Stimulated activated CD4-positive, alpha-beta T cell treated with anti-CD3 and anti-CD28 coated beads, Interleukin-1b, Interleukin-23, amount 100 ng/mL, for 4 hours (primary cell): ENCODE measurements around the gene MMS19.
A peak's percentile ranks its signal among the peaks of the same experiment; 100 is the strongest.

Source experiments
- DNase-seq, 2 donors: peaks; one replicate each; pipeline ENCODE4 v3.0.0-alpha.2; 2020; ENCODE audit warnings: low read depth in 2 of 2

MMS19 gene

DNA sequence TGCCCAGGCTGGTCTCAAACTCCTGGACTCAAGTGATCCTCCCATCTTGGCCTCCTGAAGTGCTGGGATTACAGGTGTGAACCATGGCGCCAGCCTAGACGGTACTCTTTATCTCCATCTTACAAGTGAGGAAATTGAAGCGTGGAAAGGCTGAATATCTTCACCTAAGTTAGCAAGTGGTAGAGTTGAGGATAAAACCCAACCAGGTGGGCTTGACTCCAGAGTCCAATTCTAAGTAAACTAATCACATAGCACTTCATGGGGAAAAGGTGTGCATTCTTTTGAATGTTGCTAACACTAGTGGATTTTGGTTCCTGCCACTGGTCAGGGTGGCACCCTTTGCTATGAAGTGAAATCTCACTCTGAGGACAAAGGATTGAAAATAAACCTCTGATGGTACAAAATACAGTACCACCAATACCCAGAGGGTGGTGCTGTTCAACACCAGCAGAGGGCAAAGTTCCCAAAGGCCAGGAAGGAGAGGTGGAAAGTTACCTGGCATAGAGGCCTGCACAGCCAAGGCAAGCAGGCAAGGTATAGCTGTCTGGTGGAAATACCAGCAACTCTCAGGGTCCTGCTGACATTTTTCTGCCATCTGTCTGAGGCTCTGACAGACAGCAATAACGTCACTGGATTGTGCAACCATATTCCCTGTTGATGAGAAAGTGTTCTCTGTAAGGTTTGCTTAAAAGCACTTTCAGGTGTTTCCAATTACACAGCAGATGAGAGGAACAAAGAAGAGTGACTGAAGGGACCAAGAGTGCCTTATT is 34.7 kb downstream of the MMS19 start:
- peak in 1 of 2 donors; percentile 22 for DNase-seq

DNA sequence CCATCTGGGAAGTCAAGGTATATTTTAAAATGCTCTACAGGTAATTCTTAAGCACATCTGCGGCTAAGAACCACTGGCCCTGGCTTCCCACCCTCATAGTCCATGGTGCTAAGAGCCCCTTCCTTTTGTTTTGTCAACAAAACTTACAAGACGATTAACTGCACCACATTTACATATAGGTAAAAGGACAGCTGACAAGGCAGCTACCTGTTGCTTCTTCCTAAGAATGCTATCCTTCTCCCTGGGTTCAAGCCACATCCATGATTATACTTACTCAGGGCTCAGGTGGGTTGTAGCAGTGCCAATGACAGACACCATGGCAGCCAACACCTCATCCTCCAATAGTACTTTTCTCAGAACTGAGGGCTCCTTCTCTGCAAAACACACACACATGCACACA is 35.9 kb downstream of the MMS19 start:
- DNase-seq = no peak

DNA sequence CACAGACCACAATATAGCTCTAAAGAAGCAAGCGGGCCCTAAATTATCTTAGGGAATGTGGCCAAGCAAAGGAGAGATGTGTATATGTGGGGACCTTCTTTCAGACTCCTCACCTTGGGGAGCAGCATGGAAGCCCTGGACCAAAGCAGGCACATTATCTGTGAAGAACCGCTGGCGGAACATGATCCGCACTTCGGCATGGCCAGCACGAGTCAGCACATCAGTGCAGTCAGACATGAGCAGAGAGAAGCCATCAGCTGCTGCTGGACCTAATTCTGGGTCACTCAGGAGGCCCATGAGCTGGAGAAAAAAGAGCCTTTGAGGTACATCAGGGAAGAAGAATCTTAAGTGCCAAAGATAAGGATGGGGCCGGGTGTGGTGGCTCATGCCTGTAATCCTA is 38.3 kb downstream of the MMS19 start:
- DNase-seq = no peak

DNA sequence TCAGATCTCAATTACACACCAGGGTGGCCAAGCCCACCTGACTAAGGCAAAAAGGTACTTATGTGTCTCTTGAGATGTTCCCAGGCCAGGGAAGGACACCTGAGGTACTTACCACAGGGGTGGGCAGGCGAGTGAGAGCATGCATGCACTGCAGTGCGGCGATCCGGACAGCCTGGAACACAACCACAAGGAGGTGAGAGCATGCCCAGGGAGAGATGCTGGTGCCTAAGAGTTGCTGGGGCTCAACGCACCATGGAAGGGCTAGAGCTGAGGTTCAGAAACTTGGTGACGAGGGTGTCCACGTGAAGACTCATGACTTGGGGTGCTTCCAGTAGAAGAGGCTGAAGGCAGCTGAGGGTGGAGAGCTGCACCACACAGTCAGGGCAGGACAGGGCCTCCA is 39.1 kb downstream of the MMS19 start:
- no peak for DNase-seq

DNA sequence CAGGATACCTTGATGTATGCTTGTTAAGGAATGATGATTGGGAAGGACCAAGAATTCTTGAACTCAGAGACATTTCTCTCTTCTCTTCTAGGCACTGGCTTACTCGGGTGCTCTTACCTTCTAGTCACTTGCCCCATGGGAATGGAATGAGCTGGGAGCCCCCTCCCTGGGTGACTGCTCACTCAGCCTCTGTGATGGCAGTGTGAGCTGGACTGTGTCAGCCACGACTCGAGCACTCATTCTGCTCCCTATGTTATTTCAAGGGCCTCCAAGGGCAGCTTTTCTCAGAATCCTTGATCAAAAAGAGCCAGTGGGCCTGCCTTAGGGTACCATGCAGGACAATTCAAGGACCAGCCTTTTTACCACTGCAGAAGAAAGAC is 41.5 kb downstream of the MMS19 start:
- no peak for DNase-seq

DNA sequence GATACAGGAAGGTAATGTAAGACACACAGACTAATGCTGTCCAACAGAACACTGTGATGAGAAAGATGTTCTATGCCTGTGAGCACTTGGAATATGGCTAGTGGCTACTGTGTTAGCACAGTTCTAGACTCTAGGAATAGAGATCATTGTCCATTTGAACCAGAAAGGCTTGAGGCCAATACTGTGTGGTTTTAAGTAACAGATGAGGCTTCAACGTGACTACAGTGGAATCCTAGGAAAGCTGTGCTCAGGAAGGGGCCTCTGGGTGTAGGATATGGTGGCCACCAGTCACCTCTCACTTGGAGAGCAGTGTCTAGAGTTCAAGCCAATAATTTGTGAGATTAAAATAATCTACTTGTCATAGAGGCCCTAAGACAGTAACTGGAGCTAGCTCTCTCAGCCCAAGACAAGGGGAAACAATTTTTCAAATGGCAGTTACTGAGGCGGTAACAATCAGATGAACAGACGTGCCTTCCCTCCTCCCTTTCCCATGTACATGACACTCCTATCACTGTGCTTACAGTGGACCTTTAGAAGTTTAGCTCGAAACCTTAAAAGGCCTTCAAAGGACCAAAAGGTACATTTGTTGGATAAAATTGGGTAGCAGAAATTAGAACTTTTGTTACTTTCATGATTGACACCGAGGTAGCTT is 42.1 kb downstream of the MMS19 start:
- DNase-seq = no peak

DNA sequence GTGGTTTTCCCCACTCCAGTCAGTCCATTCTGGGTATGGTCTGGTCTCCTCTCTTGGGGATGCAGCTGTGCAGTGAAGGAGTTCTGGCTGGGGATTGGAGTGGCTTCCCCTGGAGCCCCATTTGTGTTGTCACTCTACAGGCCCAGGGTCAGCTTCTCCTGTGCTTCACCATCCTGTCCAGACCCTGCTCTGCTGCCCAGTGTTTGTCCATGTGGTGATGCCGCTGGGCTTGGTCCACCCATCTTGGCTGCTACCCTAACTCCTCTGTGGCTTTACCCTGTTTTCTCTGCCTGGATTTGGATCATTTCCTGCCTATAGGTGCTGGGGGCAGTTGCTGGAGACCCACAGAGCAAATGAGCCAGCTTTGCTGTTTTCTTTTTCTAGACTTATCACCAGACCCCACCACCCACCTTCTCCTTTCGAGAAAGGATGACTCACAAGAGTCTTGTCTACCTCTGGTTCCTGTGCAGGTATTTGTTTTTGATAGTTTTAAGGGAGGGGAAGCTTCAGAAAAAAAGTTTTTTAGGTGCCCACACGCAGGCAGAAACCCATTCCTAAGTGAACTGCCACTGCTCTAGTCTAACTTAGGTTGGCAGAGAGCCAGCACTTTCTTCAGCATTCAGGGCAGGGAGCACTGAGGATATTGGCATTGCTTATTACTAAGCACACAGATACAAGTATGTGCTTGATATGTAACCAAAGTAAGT is 43.7 kb downstream of the MMS19 start:
- peak in 1 of 2 donors; percentile 48 for DNase-seq

DNA sequence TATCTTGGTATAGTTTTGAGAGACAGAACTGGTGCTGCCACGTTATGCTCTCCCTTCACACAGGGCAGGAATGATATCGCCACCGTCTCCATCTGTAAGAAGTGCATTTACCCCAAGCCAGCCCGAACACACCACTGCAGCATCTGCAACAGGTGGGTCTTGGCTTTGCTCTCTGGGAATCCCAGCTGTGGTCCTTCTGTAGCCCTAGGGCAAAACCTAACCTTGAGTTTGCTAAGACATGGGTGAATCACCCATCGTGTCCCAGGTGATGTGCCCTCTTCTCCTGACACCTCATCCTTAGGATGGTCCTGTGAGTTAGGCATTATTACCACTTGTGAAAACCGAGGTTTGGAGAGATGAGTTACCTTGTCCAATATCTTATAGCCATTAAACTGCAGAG is 45.9 kb downstream of the MMS19 start:
- no peak for DNase-seq

DNA sequence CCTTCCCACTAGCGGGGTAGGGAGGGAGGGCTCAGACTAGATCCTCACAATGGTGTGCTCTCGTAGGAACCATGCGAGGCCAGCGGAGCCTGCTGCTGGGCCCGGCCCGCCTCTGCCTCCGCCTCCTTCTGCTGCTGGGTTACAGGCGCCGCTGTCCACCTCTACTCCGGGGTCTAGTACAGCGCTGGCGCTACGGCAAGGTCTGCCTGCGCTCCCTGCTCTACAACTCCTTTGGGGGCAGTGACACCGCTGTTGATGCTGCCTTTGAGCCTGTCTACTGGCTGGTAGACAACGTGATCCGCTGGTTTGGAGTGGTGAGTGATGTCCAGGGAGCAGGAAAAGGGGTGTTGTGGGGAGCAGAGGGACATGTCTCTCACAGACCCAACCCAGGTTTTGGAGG is 46.6 kb downstream of the MMS19 start:
- no peak for DNase-seq

DNA sequence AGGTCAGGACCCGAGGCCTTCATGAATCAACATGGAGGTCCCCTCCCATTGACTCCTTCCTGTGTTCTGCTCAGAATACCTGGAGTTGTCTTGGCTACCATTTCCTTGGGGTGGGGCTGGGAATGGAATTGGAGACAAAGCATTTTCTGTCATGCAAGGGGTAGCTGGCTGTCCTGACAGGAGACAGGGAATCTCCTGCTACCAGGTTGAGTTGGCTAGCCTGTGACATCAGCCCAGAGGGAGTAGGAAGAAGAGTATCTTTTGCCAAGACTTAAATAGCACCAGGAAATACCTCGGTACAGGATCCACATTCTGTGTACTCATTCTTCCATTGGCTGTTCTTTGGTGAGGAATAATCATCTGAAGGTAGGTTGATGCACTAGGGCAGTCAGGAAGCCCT is 47.4 kb downstream of the MMS19 start:
- no peak for DNase-seq

DNA sequence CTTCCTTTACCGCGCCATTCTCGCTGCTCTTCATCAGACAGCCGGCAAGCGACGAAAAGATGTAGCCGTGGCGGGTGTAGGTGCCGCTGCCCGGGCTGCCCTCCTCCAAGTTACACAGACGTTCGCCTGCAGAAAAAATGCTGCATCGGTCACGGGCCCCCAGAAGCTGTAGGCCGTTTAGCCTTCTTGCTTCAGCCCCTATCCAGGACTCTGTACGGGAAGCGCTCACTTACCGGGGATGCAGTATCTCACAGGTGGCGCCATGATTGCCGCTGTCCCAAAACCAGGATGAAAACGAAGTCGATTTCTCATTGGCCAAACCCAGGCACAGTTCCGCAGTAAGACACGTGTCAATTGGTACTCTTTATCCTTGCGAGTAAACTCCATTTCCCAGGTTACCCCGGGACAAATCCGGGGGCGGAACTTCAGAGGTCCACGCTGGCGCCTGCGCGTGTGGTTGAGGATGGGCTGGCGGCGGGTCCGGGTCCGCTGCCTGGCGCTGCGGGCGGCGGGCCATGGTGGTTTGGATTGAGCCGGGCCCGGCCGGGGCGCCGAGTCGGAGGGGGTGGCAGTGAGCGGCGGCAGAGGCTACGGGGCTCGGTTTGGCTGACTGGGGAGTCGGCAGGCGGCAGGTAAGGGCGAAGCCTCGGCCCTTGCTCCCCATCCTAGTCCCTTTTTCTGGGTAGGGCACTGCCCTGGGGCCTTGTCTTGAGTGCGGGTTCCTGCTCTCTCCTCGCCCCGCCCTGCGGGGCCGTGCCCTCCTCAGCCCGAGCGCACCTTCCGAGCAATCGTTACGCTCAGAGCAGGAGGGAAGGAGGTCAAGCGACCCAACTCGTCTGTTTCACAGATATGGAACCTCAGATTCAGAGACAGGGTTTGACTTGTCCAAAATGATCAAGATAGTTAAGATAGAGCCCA is 52.2 kb downstream of the MMS19 start, which contains the start of the genes EXOSC1 and ZDHHC16:
Gene EXOSC1 (minus strand): TSS at position 285 of the 918 bp plus-strand sequence. CDS start 21 bp downstream, at position 264.
Gene ZDHHC16 (plus strand): TSS at position 454 of the 918 bp plus-strand sequence. CDS start 5,501 bp downstream, outside the sequence.
- peak; percentile 84 for DNase-seq

DNA sequence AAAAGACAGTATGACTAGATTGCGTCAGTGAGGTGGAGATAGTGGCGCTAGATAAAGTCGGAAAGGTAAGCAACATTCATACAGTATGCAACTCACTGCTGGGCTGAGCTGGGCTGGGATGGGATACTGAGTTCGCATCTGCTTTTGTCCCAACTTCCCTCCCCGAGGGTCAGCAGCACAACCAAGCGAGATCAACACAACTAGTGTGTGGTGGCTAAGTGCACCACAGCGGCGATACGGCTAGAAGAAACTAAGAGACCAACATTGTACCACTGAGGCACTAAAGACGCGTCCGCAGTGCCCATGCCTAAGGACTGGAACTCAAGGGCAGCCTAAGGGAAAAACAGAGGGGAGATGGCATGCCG is 52.9 kb downstream of the MMS19 start:
- no peak for DNase-seq

DNA sequence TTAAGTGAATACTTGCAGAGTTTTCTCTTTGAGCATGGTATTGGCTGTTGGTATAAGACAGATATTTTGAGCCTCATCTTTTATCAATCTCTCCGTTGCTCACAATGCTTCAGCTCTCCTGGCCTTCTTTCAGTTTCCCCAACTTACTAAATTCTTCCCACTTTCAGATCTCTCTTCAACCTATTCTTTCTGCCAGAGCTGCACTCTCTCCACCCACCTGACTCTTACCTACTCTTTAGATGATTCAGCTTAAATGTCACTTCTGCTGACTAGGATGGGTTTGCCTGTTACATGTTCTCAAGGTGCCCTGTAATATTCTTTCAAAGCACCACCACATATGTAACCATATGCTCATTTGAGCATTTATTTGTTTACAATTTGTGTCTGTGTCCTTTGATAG is 54.0 kb downstream of the MMS19 start:
- DNase-seq = no peak

DNA sequence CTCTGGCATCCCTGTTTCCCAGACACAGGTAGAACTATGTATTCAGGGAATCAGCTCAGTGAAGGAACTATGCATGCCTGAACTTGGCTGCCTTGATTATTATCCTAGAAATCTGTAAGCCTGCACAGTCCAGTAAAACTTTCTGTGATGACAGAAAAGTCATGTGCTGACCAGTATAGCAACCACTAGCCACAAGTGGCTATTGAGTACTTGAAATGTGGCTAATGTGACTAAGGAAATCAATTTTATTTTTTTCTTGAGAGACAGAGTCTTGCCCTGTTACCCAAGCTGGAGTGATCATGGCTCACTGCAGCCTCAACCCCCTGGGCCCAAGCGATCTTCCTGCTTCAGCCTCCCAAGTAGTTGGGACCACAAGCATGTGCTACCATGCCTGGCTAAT is 55.9 kb downstream of the MMS19 start:
- no peak for DNase-seq

DNA sequence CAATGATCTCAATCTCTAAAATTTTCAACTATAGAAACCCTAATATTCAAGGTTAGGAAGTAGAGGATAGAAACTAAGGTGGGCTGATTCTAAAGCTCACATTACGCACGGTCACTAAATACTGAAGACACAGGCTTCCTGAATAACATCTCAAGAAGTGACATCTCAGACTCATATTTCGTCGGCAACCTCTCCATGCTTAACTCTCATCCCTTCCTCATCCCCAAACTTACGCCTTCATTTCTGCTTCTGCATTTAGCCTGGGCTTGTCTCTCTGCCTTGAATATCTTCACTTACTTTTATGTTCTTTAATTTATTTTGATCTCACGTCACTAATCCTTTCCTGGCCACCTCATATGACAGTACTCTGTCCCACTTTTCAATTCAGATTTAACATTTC is 63.0 kb downstream of the MMS19 start:
- DNase-seq = no peak

DNA sequence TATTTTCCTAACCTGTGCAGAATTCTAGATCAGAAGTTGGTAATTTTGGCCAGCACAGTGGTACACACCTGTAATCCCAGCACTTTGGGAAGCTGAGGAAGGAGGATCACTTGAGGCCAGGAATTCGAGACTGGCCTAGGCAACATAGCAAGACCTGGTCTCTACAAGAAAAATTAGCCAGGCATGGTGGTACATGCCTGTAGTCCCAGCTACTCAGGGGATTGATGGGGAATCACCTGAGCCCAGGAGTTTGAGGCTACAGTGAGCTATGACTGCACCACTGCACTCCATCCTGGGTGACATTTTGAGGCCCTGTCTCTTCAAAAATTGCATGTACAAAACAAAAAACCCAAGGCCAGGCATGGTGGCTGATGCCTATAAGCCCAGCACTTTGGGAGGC is 63.7 kb downstream of the MMS19 start:
- no peak for DNase-seq

DNA sequence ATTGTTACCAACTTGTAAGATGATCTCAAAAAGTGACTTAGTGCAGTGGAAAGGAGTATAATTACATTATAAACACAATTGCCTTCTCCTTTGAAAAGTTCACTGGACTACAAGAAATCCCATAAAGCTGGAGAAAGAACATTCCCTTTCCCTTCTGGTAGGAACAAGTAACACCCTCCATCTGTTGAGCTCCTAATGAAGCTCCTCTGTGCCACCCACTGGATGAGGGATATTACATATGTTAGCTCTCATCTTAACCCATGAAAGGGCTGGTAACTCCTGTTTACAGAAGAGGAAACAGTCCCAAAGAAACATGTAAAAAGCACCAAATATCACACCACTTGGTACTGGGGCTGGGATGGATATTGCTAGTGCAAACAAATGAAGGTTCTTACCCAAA is 64.2 kb downstream of the MMS19 start:
- DNase-seq = no peak

DNA sequence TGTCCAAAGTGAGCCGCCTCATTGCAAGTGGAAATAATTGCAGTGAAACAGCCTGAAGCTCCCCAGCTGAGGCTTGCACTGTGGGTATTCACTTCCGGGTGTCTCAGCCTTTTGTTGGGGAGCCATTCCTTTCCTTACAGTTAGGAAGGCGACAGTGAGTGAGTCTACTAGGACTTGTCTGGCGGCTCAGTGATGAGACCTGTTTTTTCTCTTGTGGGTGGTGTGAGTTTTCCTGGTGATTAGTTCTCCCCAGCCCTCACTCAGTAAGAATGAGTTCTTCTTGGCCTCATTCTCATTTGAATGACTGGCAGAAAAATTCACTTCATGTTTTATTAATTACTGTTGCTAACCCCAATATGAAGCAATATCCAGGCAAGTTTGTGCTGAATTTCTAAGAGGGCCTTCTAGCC is 69.6 kb downstream of the MMS19 start:
- DNase-seq = no peak

DNA sequence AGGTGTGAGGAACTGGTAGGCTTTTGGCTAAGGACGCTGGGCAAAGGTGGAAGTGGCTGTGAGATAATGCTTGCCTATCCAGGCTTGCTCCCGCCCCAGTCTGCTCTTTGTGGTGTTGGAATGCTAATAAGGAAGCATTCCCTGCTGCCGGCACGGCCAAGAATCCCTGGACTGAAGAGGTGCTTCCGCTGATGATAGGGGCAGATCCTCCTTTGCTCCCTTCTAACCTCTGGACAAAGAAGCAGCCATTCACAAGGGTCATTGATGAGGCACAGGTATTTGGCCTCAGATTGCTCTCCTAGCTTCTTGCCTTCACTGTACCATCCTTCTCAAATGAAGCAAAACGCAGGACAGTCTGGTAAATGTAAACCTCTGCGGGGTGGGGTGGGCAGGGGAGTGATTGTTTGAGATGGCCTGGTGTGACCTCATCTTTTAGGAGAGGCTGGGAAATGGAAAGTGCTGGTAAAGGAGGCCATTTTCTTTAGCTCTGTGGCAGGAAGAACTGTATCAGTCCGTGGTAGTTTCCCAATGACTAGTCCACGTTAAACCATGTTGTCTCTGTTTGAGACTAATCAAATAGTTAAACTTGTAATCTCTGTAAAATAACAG is 70.5 kb downstream of the MMS19 start:
- DNase-seq = no peak

DNA sequence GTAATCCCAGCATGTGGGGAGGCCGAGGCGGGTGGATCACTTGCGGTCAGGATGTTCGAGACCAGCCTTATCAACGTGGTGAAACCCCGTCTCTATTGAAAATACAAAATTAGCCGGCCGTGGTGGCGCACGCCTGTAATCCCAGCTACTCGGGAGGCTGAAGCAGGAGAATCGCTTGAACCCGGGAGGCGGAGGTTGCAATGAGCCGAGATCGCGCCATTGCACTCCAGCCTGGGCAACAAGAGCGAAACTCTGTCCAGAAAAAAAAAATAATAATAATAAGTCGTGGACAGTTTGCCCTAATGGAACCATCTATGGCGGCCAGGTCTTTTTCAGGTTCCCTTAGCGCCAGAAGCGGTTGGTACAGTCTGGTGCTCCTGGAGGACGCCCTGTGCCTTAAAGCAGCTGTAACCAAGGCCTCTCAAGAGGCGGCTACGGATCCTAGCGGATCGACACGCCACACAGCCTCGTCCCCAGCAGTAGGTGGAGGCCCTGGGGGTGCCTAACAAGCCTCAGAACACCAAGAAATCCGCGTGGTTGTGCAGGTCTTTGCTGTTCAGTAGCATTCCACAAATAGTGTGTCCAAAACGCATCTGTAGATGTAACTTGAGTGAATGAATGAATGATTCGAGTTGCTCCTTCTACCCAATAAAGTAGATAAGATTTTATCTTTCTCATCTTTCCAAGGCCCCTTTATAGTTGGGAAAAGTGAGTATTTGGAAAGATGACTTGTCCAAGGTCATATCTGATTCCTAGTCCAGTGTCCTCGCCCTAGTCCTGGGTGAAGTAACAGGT is 71.2 kb downstream of the MMS19 start:
- DNase-seq = no peak
